NCI-H1048 (cell line): ENCODE results near the gene CNTNAP2.
"Not testable (repeated sequence)": the region's sequence is repeated elsewhere in the genome, so short reads cannot be mapped to it uniquely, and the experiment has no call there.

Source experiments
- DNase-seq: peaks from one replicate; lab custom pipeline; 2025; lab: John Stamatoyannopoulos, UW

CNTNAP2 gene

GRCh38 chr7:146885231-146885630 lies 768.6 kb downstream of the CNTNAP2 start:
- DNase-seq = no peak

DNA sequence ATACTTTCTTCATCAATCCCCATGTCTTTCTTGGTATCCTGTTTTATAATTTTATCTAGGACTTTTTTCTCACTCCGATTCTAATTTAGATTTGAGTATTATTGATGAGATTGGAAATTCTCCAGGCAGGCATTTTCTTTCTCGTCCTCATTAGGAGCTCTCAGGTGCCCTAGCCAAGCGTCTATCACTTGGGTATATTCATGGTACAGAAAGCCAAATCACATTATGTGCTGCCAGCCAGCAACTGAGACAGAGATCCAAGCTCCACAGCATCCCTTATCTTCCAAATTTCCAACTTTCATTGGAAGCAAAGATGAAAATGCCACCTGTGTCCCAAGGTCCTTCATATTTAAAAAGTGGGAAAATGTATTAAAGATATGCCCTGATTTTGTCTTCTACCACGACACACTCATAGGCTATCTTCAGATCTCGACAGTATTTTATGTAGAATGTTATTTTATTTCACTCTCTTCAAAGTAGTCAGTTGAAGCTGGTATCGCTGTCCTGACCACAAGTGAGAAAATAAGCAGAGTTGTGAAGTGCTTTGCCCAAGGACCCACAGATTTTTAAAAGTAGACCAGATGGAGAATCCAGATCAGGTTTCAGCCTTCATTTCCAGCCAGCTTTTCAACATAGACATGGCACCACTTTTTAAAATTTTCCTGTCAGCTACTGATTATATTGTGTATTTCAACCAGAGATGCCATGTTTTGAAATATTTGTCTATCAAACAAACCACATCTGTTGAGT lies 773.4 kb downstream of the CNTNAP2 start:
- DNase-seq = no peak

- no peak for DNase-seq
These were observed 775.5 kb downstream of the CNTNAP2 start for GRCh38 chr7:146892151-146892550.

DNA sequence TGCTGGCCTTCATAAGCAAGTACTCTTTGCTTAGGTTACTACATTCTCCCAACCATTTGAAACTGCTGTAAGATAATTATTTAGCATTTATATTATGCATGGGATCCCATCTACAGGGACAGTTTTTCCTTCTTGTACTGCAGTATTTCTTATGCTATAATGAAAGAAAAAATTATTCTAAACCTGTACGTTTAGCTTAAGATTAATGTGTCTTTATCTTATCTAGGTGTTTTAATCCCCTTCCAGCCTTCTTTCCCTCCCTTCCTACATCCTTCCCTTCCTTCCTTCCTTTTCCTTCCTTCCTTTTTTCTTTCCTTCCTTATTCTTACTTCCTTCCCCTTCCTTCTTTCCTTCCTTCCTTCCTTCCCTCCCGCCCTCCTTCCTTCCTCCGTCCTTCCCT lies 778.3 kb downstream of the CNTNAP2 start:
- DNase-seq = no peak

DNA sequence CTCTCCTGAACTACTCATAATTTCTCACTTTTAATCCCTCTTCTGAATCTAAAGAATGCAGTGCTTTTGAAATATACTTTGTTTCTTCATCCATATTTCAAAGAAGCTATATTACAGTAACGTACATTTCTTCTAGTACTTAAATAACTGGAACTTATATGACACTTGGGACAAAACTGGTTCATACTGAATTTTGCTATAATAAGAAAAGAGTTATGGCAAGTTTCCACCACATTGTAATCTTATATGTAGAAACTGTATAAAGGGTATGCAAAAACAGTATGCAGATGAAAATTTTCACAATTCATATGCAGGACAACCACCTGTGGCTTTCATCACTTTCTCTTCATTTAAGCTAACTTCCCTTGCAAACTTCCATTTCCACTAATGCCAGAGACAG lies 785.7 kb downstream of the CNTNAP2 start:
- no peak for DNase-seq

- no peak for DNase-seq
These were observed 786.1 kb downstream of the CNTNAP2 start for GRCh38 chr7:146902728-146903127.

- not testable (repeated sequence) for DNase-seq
These were observed 789.1 kb downstream of the CNTNAP2 start for GRCh38 chr7:146905746-146906145.

DNA sequence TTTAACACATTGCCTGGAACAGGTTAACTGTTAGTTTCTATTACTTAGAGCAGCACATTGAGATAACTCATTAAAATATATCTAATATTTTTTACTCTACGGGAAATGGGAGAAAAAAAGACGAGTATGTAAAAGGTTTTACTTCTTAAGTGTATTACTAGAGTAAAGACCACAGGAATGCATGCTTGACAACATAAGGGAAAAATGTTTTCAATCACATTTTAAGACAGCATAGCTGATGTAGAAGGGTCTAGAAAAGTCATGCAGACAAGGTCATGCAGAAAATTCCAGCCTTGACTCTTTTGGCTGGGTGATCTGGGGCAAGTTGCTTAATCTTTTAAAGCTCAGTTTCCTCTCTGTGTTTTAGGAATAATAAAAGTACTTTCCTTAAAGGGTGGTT lies 806.2 kb downstream of the CNTNAP2 start:
- DNase-seq = no peak

GRCh38 chr7:146926841-146927240 lies 810.2 kb downstream of the CNTNAP2 start:
- no peak for DNase-seq

GRCh38 chr7:146937836-146938235 lies 821.2 kb downstream of the CNTNAP2 start:
- no peak for DNase-seq

DNA sequence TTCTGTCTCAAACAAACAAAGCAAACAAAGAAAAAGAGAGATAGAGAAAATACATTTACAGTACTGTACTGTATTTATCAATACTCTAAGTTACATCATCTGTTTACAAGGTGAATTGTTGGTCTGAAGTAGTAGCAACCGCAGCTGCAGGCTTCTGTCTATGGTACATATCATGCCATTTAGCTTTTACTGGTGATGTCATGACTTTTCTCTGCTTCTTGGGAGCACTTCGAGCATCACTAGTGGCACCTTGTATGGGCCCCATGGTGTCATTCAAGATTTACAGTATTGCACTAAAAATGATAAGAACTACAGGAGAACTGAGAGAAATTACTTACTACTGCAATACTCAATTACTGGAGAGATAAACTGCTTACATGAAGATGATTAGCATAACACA lies 826.9 kb downstream of the CNTNAP2 start:
- no peak for DNase-seq

GRCh38 chr7:146948703-146949102 lies 832.1 kb downstream of the CNTNAP2 start:
- no peak for DNase-seq

GRCh38 chr7:146956321-146956720 lies 839.7 kb downstream of the CNTNAP2 start:
- no peak for DNase-seq

GRCh38 chr7:146956853-146957252 lies 840.3 kb downstream of the CNTNAP2 start:
- no peak for DNase-seq

GRCh38 chr7:146960773-146961391 lies 844.3 kb downstream of the CNTNAP2 start:
- no peak for DNase-seq

DNA sequence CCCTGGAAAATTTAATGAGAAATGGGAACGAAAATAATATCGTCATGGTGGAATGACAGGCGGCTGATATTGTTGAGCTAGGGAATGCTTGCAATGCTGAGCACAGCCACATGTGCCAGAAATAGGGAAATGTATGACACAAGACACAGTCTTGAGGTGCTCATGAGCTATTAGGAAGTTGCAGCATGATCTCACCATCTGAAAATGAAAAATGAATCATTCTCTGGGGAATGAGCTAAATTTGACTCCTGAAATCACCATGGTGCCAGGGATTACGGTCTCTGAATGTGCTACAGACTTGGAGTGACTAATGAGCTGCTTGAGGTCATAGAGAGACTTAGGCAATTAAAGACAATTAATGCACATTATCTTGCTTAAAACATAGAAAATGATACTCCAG lies 845.0 kb downstream of the CNTNAP2 start:
- DNase-seq = no peak

DNA sequence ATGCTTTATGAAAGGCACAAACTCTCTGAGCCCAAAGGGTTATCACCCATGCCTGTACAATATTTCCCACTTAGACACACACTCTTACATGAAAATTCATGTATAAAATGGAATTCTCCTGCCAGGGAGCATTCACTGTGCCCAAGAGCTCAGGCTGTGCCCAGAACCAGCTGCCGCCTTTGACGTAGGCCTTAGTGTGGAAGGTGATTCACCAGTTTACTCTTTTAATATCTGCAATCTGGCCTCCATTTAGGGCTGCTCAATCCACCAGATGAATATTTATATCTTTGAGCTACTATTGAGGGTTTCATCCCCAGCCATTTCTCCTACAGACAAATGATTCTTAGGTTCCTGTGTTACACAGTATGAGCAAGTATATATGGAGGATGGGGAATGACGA lies 849.7 kb downstream of the CNTNAP2 start:
- DNase-seq = no peak

GRCh38 chr7:146982482-146982881 lies 865.9 kb downstream of the CNTNAP2 start:
- DNase-seq = no peak

- no peak for DNase-seq
These were observed 875.0 kb downstream of the CNTNAP2 start for GRCh38 chr7:146991596-146991995.

- no peak for DNase-seq
These were observed 877.2 kb downstream of the CNTNAP2 start for GRCh38 chr7:146993764-146994163.

DNA sequence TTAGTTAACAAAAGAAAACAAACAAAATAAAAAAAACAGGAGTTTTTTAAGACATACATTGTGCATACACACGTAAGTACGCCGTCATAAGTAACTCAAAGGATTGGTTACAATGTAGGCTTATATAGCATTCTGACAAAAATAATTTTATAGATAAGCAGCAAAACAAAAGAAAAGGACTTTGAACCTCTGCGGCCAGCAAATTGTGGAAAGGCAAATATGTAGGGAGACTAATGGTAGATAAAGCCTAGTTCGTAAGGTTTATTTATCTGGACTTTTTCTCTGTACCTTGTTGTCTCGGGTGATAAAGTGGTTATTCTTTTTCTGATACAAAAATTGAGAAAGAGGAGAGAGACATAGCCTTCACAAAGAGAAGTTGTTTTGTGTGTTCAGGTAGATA lies 891.9 kb downstream of the CNTNAP2 start:
- no peak for DNase-seq

GRCh38 chr7:147012666-147013065 lies 896.1 kb downstream of the CNTNAP2 start:
- no peak for DNase-seq

- no peak for DNase-seq
These were observed 897.2 kb downstream of the CNTNAP2 start for GRCh38 chr7:147013825-147014224.
